H9 (cell line): Measurements from ENCODE around the gene PIAS4. TPM values are rescaled to one million over a fixed set of nuclear protein-coding genes. Genes with fewer than 3 reads are reported as not detected.

Experiments used
- DNase-seq: peaks from one replicate; pipeline ENCODE4 v3.0.0-alpha.2; 2017
- H2AFZ ChIP-seq: one replicate; pipeline ENCODE4 v1.6.1; 2013; ENCODE audit warnings: mild to moderate bottlenecking, low read length, control low read depth, moderate library complexity
- H2AK5ac ChIP-seq: 2 replicates; pipeline ENCODE4 v1.6.1; 2013; ENCODE audit warnings: low read length, control low read depth, mixed read lengths; ENCODE audit not compliant: insufficient read length
- H2BK120ac ChIP-seq: one replicate; pipeline ENCODE4 v1.6.1; 2013; ENCODE audit warnings: low read depth, mild to moderate bottlenecking, low read length, control low read depth, inconsistent platforms; ENCODE audit not compliant: poor library complexity, severe bottlenecking
- H2BK12ac ChIP-seq: 2 replicates; pipeline ENCODE4 v1.6.1; 2013; ENCODE audit warnings: low read length, control low read depth, mixed read lengths, low read depth; ENCODE audit not compliant: insufficient read length
- H2BK15ac ChIP-seq: 2 replicates; pipeline ENCODE4 v1.6.1; 2013; ENCODE audit warnings: low read depth, low read length, control low read depth
- H2BK20ac ChIP-seq: one replicate; pipeline ENCODE4 v1.6.1; 2013; ENCODE audit warnings: low read depth, mild to moderate bottlenecking, low read length, control low read depth, inconsistent platforms; ENCODE audit not compliant: poor library complexity, severe bottlenecking
- H2BK5ac ChIP-seq: 2 replicates; pipeline ENCODE4 v1.6.1; 2013; ENCODE audit warnings: low read length, control low read depth, mixed read lengths; ENCODE audit not compliant: insufficient read length
- H3K14ac ChIP-seq: 2 replicates; pipeline ENCODE4 v1.6.1; 2013; ENCODE audit warnings: low read length, control low read depth; ENCODE audit not compliant: insufficient read depth
- H3K18ac ChIP-seq: 2 replicates; pipeline ENCODE4 v1.6.1; 2013; ENCODE audit warnings: low read depth, mild to moderate bottlenecking, mixed read lengths, low read length, control low read depth; ENCODE audit not compliant: insufficient read length
- H3K23ac ChIP-seq: 2 replicates; pipeline ENCODE4 v1.6.1; 2013; ENCODE audit warnings: low read length, control low read depth, mixed read lengths, low read depth; ENCODE audit not compliant: insufficient read length
- H3K23me2 ChIP-seq: 2 replicates; pipeline ENCODE4 v1.6.1; 2013; ENCODE audit warnings: low read depth, mild to moderate bottlenecking, mixed read lengths, low read length, control low read depth; ENCODE audit not compliant: insufficient read length, poor library complexity, severe bottlenecking
- H3K27ac ChIP-seq: 2 replicates; pipeline ENCODE4 v1.5.1; 2013; ENCODE audit warnings: low read length, control low read depth, mixed read lengths, low read depth; ENCODE audit not compliant: insufficient read length
- H3K27me3 ChIP-seq: 2 replicates; pipeline ENCODE4 v1.6.1; 2013; ENCODE audit warnings: low read length, control low read depth, inconsistent platforms; ENCODE audit not compliant: insufficient read depth
- H3K4ac ChIP-seq: 2 replicates; pipeline ENCODE4 v1.6.1; 2013; ENCODE audit warnings: low read depth, mild to moderate bottlenecking, control low read depth, inconsistent platforms, low read length, moderate library complexity
- H3K4me1 ChIP-seq: 2 replicates; pipeline ENCODE4 v1.6.1; 2013; ENCODE audit warnings: low read length, control low read depth, inconsistent platforms; ENCODE audit not compliant: insufficient read depth
- H3K4me2 ChIP-seq: 2 replicates; pipeline ENCODE4 v1.6.1; 2013; ENCODE audit warnings: low read length, control low read depth, mixed read lengths; ENCODE audit not compliant: insufficient read length, insufficient read depth
- H3K56ac ChIP-seq: 2 replicates; pipeline ENCODE4 v1.6.1; 2013; ENCODE audit warnings: low read depth, mild to moderate bottlenecking, mixed read lengths, low read length, control low read depth; ENCODE audit not compliant: insufficient read length
- H3K79me1 ChIP-seq: 2 replicates; pipeline ENCODE4 v1.6.1; 2013; ENCODE audit warnings: low read depth, mild to moderate bottlenecking, moderate library complexity, low read length, control low read depth, inconsistent platforms; ENCODE audit not compliant: insufficient read depth, poor library complexity, severe bottlenecking
- H3K79me2 ChIP-seq: 2 replicates; pipeline ENCODE4 v1.6.1; 2013; ENCODE audit warnings: low read length, control low read depth, inconsistent platforms; ENCODE audit not compliant: insufficient read depth
- H3K9ac ChIP-seq: 2 replicates; pipeline ENCODE4 v1.6.1; 2013; ENCODE audit warnings: low read length, control low read depth, mixed read lengths; ENCODE audit not compliant: insufficient read length; ENCODE audit errors: extremely low read depth
- H3K9me3 ChIP-seq: one replicate; pipeline ENCODE4 v1.6.1; 2013; ENCODE audit warnings: low read depth, low read length, inconsistent platforms; ENCODE audit not compliant: control insufficient read depth
- H3T11ph ChIP-seq: one replicate; pipeline ENCODE4 v1.6.1; 2013; ENCODE audit warnings: mild to moderate bottlenecking, low read length, control low read depth, inconsistent platforms
- H4K20me1 ChIP-seq: one replicate; pipeline ENCODE4 v1.6.1; 2013; ENCODE audit not compliant: control insufficient read depth, insufficient read length, insufficient read depth
- H4K5ac ChIP-seq: 2 replicates; pipeline ENCODE4 v1.6.1; 2013; ENCODE audit warnings: low read depth, mild to moderate bottlenecking, mixed read lengths, low read length, control low read depth; ENCODE audit not compliant: insufficient read length
- H4K8ac ChIP-seq: replicated peaks from 2 replicates; pipeline ENCODE4 v1.6.1; 2013; ENCODE audit warnings: low read length, control low read depth, mixed read lengths, low read depth; ENCODE audit not compliant: insufficient read length
- H4K91ac ChIP-seq: 2 replicates; pipeline ENCODE4 v1.6.1; 2013; ENCODE audit warnings: low read depth, mild to moderate bottlenecking, moderate library complexity, mixed read lengths, low read length, control low read depth; ENCODE audit not compliant: insufficient read length
- H3K27ac Mint-ChIP-seq, 3 experiments: 2 replicates in 2 of 3; 3 replicates in 1 of 3; pipeline ENCODE4 v1.8.0; 2020 to 2021; ENCODE audit warnings: mixed read lengths in 3 of 3, mild to moderate bottlenecking in 1 of 3, moderate library complexity in 1 of 3
- H3K27me3 Mint-ChIP-seq: 2 replicates; pipeline ENCODE4 v1.8.0; 2021; ENCODE audit warnings: low read depth, mild to moderate bottlenecking, moderate library complexity, mixed read lengths
- H3K36me3 Mint-ChIP-seq, 3 experiments: 2 replicates in 2 of 3; 3 replicates in 1 of 3; pipeline ENCODE4 v1.8.0; 2020 to 2021; ENCODE audit warnings: low read depth in 3 of 3, mixed read lengths in 3 of 3; ENCODE audit not compliant: insufficient read depth in 1 of 3
- H3K4me1 Mint-ChIP-seq, 2 experiments: 2 replicates each; pipeline ENCODE4 v1.8.0; 2020; ENCODE audit warnings: mixed read lengths in 2 of 2
- H3K4me3 Mint-ChIP-seq, 2 experiments: 2 replicates in 1 of 2; 3 replicates in 1 of 2; pipeline ENCODE4 v1.8.0; 2020 to 2021; ENCODE audit warnings: mild to moderate bottlenecking in 2 of 2, mixed read lengths in 2 of 2, moderate library complexity in 1 of 2
- H3K9me3 Mint-ChIP-seq, 2 experiments: 2 replicates in 1 of 2; 3 replicates in 1 of 2; pipeline ENCODE4 v1.8.0; 2020; ENCODE audit warnings: mild to moderate bottlenecking in 2 of 2, mixed read lengths in 2 of 2, moderate library complexity in 1 of 2
- CTCF ChIP-seq: fragments of 200-600 bp; sonication (generic); conservative IDR thresholded peaks from 3 replicates; pipeline ENCODE4 v1.8.0; 2021; ENCODE audit warnings: antibody characterized with exemption, mild to moderate bottlenecking
- WGBS: extraction: QIAGEN DNeasy Blood & Tissue Kit; methylation state at CpG from one replicate; pipeline ENCODE4 v1.1.7; 2013; ENCODE audit warnings: missing lambda C conversion rate, low lambda C conversion rate, mixed read lengths; ENCODE audit not compliant: insufficient read length; ENCODE audit errors: extremely low coverage; 5-methylcytosine and 5-hydroxymethylcytosine counted together
- total RNA-seq: library from RNA; stranded (reverse); gene quantifications from 2 replicates; pipeline ENCODE4 v1.2.1, GENCODE V29; 2021

Gene PIAS4
- total RNA-seq, 1 experiment from 2014 or later: 52.0 TPM

DNA sequence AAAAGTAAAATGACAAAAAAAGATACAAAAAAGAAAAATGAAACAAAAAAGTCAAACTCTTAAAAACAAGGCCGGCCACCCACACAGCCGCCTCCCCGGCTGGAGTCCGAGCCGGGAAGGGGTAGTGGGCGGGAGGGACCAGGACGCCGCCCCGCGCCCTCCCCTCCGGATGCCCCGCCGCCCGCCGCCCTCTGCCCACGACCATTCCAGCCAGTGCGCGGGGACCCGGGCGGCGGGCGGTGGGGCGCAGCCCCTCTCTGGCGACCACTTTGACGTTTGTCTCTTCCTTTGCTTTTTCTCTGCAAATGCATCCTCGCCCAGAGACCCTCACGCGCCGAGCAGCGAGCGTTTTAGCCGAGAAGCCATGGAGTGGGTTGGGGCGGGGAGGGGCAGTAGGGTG lies 30.5 kb downstream of the PIAS4 start:
- no peak overlapping the region for H3K4me3 Mint-ChIP-seq
- no peak overlapping the region for H3K23ac ChIP-seq
- H2BK12ac ChIP-seq: no peak overlapping the region
- no peaks in the 10 kb centered on the region for H4K20me1 ChIP-seq
- H3K9me3 Mint-ChIP-seq: no peaks in the 10 kb centered on the region
- H3K27ac Mint-ChIP-seq: no peak overlapping the region; a peak in 1 of 7 replicates
- H3K14ac ChIP-seq: no peak overlapping the region
- H3K27ac ChIP-seq: no peak overlapping the region
- no peaks in the 10 kb centered on the region for H3K4me1 ChIP-seq
- H2BK20ac ChIP-seq: no peak overlapping the region
- peaks cover 3% of the 10 kb centered on the region; the same call in 1 of the 2 replicates for H3K27me3 Mint-ChIP-seq
- TF ChIP-seq CTCF: no peak
- no peak overlapping the region for H2BK120ac ChIP-seq
- DNase-seq: no peak
- H3T11ph ChIP-seq: no peak overlapping the region
- no peak overlapping the region for H4K91ac ChIP-seq
- H3K18ac ChIP-seq: no peak overlapping the region
- no peak overlapping the region for H2AFZ ChIP-seq
- peaks cover 8% of the 10 kb centered on the region for H3K9me3 ChIP-seq
- H3K36me3 Mint-ChIP-seq: peaks cover 6 to 15% (median 12%) of the 10 kb centered on the region in 3 experiments; a peak in 6 of 7 replicates
- no peaks in the 10 kb centered on the region for H3K4me1 Mint-ChIP-seq
- no peaks in the 10 kb centered on the region for H3K27me3 ChIP-seq
- no peaks in the 10 kb centered on the region for H3K23me2 ChIP-seq
- no peak overlapping the region for H2BK5ac ChIP-seq
- no peak overlapping the region for H2AK5ac ChIP-seq
- H3K79me1 ChIP-seq: no peaks in the 10 kb centered on the region
- no peak overlapping the region for H3K9ac ChIP-seq
- no peaks in the 10 kb centered on the region for H3K79me2 ChIP-seq
- no CpG with 5 or more reads among the region's 33 CpGs for WGBS
- no peak overlapping the region for H4K8ac ChIP-seq
- no peak overlapping the region for H3K4me2 ChIP-seq
- H4K5ac ChIP-seq: no peak overlapping the region
- no peak overlapping the region for H3K56ac ChIP-seq
- H2BK15ac ChIP-seq: no peak overlapping the region
- no peak overlapping the region for H3K4ac ChIP-seq
